K562 (cell line): ENCODE data around the gene OOSP4B.

Experiments used
- BACH1 ChIP-seq: fragments of 200-800 bp; sonication (Bioruptor generic); IDR thresholded peaks from 2 replicates; pipeline ENCODE4 v1.6.1; 2016; ENCODE audit warnings: missing genetic modification characterization, missing compliant biosample characterization
- C11orf30 ChIP-seq: fragments of 450-650 bp; IDR thresholded peaks from 2 replicates; pipeline ENCODE4 v1.6.1; 2016; ENCODE audit warnings: low read depth, mild to moderate bottlenecking
- CREM ChIP-seq: IDR thresholded peaks from 2 replicates; pipeline ENCODE4 v1.6.1; 2014; ENCODE audit warnings: antibody characterized with exemption, low read depth
- HDAC2 ChIP-seq: fragments of 450-650 bp; IDR thresholded peaks from 2 replicates; pipeline ENCODE4 v1.6.1; 2016; ENCODE audit warnings: mild to moderate bottlenecking
- JUNB ChIP-seq: fragments of 450-650 bp; formaldehyde crosslinking; conservative IDR thresholded peaks from 2 replicates; pipeline ENCODE4 v1.4.0; 2020; ENCODE audit warnings: mild to moderate bottlenecking
- NCOA1 ChIP-seq: fragments of 450-650 bp; IDR thresholded peaks from 2 replicates; pipeline ENCODE4 v1.6.1; 2016; ENCODE audit warnings: low read depth
- NFYB ChIP-seq: IDR thresholded peaks from 2 replicates; pipeline ENCODE4 v1.6.1; 2011; ENCODE audit warnings: mild to moderate bottlenecking, moderate library complexity; ENCODE audit not compliant: insufficient read length; ENCODE audit errors: extremely low read depth
- POLR2A ChIP-seq: fragments of 450-650 bp; conservative IDR thresholded peaks from 2 replicates; pipeline ENCODE4 v1.6.1; 2016
- SREBF1 ChIP-seq: fragments of 150-350 bp; IDR thresholded peaks from 2 replicates; pipeline ENCODE4 v1.6.1; 2014; ENCODE audit warnings: antibody characterized with exemption, low read depth, low read length, borderline replicate concordance
- TBP ChIP-seq: optimal IDR thresholded peaks from 2 replicates; pipeline ENCODE3; 2011; ENCODE audit warnings: low read depth, low read length, improper control_type of control experiment
- ZZZ3 ChIP-seq: fragments of 450-650 bp; IDR thresholded peaks from 2 replicates; pipeline ENCODE4 v1.6.1; 2016; ENCODE audit warnings: antibody characterized with exemption, mild to moderate bottlenecking, moderate library complexity
- TF ChIP-seq, protein P1 (sequence below), 3 experiments: IDR thresholded peaks in 2 of 3; conservative IDR thresholded peaks in 1 of 3; 2 replicates each; pipeline ENCODE4 v1.5.1; 2011 to 2012; ENCODE audit warnings: low read length in 3 of 3, mild to moderate bottlenecking in 3 of 3, control low read depth in 2 of 3, improper control_type of control experiment in 1 of 3, inconsistent platforms in 1 of 3, low read depth in 1 of 3, mixed read lengths in 1 of 3, moderate library complexity in 1 of 3; ENCODE audit not compliant: insufficient read depth in 2 of 3
- TF ChIP-seq, protein P2 (sequence below): fragments of 450-650 bp; formaldehyde crosslinking; IDR thresholded peaks from 2 replicates; pipeline ENCODE4 v1.4.0; 2020; ENCODE audit warnings: mild to moderate bottlenecking, moderate library complexity

DNA sequence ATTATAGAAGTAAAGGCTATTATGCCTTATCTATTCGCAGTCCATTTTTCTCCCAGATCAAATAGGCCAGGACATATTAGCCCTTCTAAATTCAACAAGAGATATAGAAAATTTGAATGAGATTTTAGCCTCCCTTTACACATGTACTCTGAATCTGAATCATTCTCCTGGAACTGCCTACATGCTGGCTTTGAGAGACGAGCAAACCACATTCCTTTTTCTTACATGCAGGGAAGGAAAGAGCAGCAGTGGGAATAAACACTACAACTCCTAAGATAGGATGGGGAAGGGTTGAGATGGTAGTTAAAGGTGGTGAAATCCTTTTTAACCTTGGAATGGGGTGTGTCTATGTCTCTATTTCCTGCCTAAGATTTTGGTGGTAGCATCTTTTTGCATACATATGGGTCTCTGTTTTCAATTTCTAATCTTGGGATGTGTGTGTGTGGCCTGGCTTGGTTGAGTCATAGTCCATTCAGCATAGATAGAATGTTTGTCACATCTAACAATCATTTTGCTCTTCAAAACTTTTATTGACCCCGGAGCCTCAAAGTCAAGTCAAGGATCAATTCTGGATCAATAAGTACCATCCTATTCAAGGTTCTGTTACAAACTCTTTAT lies 12.1 kb downstream of the OOSP4B start:
- TF ChIP-seq JUNB (CRISPR knock-in tag) (no peak), CREM (no peak), NFYB (no peak), C11orf30 (no peak), SREBF1 (no peak), TBP (no peak), NCOA1 (no peak), HDAC2 (no peak), BACH1 (no peak), ZZZ3 (no peak), POLR2A (no peak)
- TF ChIP-seq, protein P1, sequence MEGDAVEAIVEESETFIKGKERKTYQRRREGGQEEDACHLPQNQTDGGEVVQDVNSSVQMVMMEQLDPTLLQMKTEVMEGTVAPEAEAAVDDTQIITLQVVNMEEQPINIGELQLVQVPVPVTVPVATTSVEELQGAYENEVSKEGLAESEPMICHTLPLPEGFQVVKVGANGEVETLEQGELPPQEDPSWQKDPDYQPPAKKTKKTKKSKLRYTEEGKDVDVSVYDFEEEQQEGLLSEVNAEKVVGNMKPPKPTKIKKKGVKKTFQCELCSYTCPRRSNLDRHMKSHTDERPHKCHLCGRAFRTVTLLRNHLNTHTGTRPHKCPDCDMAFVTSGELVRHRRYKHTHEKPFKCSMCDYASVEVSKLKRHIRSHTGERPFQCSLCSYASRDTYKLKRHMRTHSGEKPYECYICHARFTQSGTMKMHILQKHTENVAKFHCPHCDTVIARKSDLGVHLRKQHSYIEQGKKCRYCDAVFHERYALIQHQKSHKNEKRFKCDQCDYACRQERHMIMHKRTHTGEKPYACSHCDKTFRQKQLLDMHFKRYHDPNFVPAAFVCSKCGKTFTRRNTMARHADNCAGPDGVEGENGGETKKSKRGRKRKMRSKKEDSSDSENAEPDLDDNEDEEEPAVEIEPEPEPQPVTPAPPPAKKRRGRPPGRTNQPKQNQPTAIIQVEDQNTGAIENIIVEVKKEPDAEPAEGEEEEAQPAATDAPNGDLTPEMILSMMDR (IDR thresholded peaks at IDR 0.05 in 2 of 3, conservative IDR thresholded peaks at IDR 0.05 in 1 of 3; ENCODE audit: insufficient read depth in 2 of 3, low read depth in 1 of 3, low read length in 3 of 3): no peak
- TF ChIP-seq, protein P2, sequence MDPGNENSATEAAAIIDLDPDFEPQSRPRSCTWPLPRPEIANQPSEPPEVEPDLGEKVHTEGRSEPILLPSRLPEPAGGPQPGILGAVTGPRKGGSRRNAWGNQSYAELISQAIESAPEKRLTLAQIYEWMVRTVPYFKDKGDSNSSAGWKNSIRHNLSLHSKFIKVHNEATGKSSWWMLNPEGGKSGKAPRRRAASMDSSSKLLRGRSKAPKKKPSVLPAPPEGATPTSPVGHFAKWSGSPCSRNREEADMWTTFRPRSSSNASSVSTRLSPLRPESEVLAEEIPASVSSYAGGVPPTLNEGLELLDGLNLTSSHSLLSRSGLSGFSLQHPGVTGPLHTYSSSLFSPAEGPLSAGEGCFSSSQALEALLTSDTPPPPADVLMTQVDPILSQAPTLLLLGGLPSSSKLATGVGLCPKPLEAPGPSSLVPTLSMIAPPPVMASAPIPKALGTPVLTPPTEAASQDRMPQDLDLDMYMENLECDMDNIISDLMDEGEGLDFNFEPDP (CRISPR knock-in tag): no peak
